Aorta (tissue), 5 donors: ENCODE data around the gene HK3. TPM values are rescaled to one million over a fixed set of nuclear protein-coding genes. Genes with fewer than 3 reads are reported as not detected.

Experiments used
- ATAC-seq: fragments of 200-7000 bp; cut with Tn5 transposase; one replicate; pipeline ENCODE4 v1.9.1; 2022; ENCODE audit warnings: moderate library complexity; ENCODE audit not compliant: low FRiP score
- DNase-seq, 2 donors: peaks; one replicate each; pipeline ENCODE4 v3.0.0-alpha.2; 2020
- H3K27ac ChIP-seq, 2 donors: one replicate each; pipeline ENCODE4 v1.5.1; 2013; ENCODE audit warnings: low read length in 2 of 2, mild to moderate bottlenecking in 2 of 2, moderate library complexity in 2 of 2, control low read depth in 1 of 2, inconsistent platforms in 1 of 2, low read depth in 1 of 2
- H3K27me3 ChIP-seq, 2 donors: one replicate each; pipeline ENCODE4 v1.6.1; 2013; ENCODE audit warnings: control low read depth in 1 of 2, low read length in 1 of 2, mild to moderate bottlenecking in 1 of 2, moderate library complexity in 1 of 2; ENCODE audit not compliant: insufficient read depth in 2 of 2, control insufficient read depth in 1 of 2
- H3K36me3 ChIP-seq, 2 donors: one replicate each; pipeline ENCODE4 v1.6.1; 2013; ENCODE audit warnings: control low read depth in 1 of 2, low read length in 1 of 2, mild to moderate bottlenecking in 1 of 2; ENCODE audit not compliant: insufficient read depth in 2 of 2, control insufficient read depth in 1 of 2
- H3K4me1 ChIP-seq, 2 donors: one replicate each; pipeline ENCODE4 v1.6.1; 2013; ENCODE audit warnings: low read length in 2 of 2, control low read depth in 1 of 2, mild to moderate bottlenecking in 1 of 2, moderate library complexity in 1 of 2; ENCODE audit not compliant: insufficient read depth in 2 of 2, control insufficient read depth in 1 of 2
- H3K4me3 ChIP-seq, 2 donors: one replicate each; pipeline ENCODE4 v1.5.1; 2013; ENCODE audit warnings: low read length in 2 of 2, control low read depth in 1 of 2, mild to moderate bottlenecking in 1 of 2
- H3K9me3 ChIP-seq: one replicate; pipeline ENCODE4 v1.6.1; 2013; ENCODE audit warnings: mild to moderate bottlenecking, low read length; ENCODE audit not compliant: control insufficient read depth
- WGBS, 2 donors: extraction: QIAGEN DNeasy Blood & Tissue Kit; methylation state at CpG; one replicate each; pipeline ENCODE4 v1.1.7; 2013; 5-methylcytosine and 5-hydroxymethylcytosine counted together
- intact Hi-C, 2 donors: fragments of 100-400 bp; cut with DNase I; formaldehyde crosslinking; loops; one replicate each; pipeline versions ENCODE4 v1.14.2 to v1.15.0; 2022
- polyA plus RNA-seq, 2 donors: library from polyadenylated mRNA; stranded (reverse); fragments of 200-250 nt; gene quantifications; one replicate each; pipeline ENCODE4 v1.2.3, GENCODE V29; 2013
- total RNA-seq, 2 donors: library from RNA; stranded (reverse); fragmentation: NEBNext Ultra II Directional; extraction: Animal tissue kit (Norgen Biotek cat#: 25700); gene quantifications; one replicate each; pipeline ENCODE4 v1.2.1, GENCODE V29; 2021
- donor health status: healthy with polysubstance abuse.
- donor health status: Bipolar disorder and iron deficiency.
- donor health status: DM: no; HTN: no; CAD: no.
- donor health status: DM: no; HTN: no; CAD: no.
- donor health status: DM: yes; HTN: yes; CAD: no.

HK3 gene
- total and polyA plus RNA-seq, 4 donors = 7.9 to 38.8 (median 17.9) TPM

GRCh38 chr5:176869501-176870109 lies 29.5 kb downstream of the HK3 start:
- H3K27ac ChIP-seq = no peak overlapping the region
- 80% methylated on average over 37 to 38 of the region's 38 CpGs for WGBS, 2 donors
- H3K4me3 ChIP-seq = no peak overlapping the region
- no peak for ATAC-seq
- H3K27me3 ChIP-seq = no peaks in the 10 kb centered on the region
- intact Hi-C loops = no loop called here
- H3K9me3 ChIP-seq = no peaks in the 10 kb centered on the region
- no peaks in the 10 kb centered on the region for H3K4me1 ChIP-seq
- DNase-seq = no peak
- no peaks in the 10 kb centered on the region for H3K36me3 ChIP-seq

GRCh38 chr5:176868731-176869130 lies 30.4 kb downstream of the HK3 start:
- no peaks in the 10 kb centered on the region for H3K4me1 ChIP-seq
- 90 to 92% methylated on average over 20 of the region's 20 CpGs for WGBS, 2 donors
- DNase-seq = no peak
- H3K27ac ChIP-seq = no peak overlapping the region
- no peaks in the 10 kb centered on the region for H3K27me3 ChIP-seq
- H3K36me3 ChIP-seq = no peaks in the 10 kb centered on the region
- no peaks in the 10 kb centered on the region for H3K9me3 ChIP-seq
- no peak overlapping the region for H3K4me3 ChIP-seq
- intact Hi-C loops = no loop called here
- ATAC-seq = no peak

- Histone ChIP-seq H3K4me1 (no peaks in the 10 kb centered on the region), H3K36me3 (no peaks in the 10 kb centered on the region), H3K27me3 (no peaks in the 10 kb centered on the region), H3K27ac (no peak overlapping the region), H3K9me3 (no peaks in the 10 kb centered on the region), H3K4me3 (no peak overlapping the region)
- no peak for DNase-seq
- 86 to 95% methylated on average over 14 of the region's 14 CpGs for WGBS, 2 donors
- intact Hi-C loops = no loop called here
- no peak for ATAC-seq
These were observed 31.0 kb downstream of the HK3 start for GRCh38 chr5:176868126-176868525.

GRCh38 chr5:176866707-176867310 lies 32.3 kb downstream of the HK3 start:
- no peak for ATAC-seq
- Histone ChIP-seq H3K27me3 (no peaks in the 10 kb centered on the region), H3K9me3 (no peaks in the 10 kb centered on the region), H3K4me3 (no peak overlapping the region), H3K36me3 (no peaks in the 10 kb centered on the region), H3K4me1 (no peaks in the 10 kb centered on the region), H3K27ac (no peak overlapping the region)
- no peak for DNase-seq
- 17% methylated on average over 16 of the region's 16 CpGs for WGBS, 2 donors
- intact Hi-C loops = no loop called here

GRCh38 chr5:176865964-176866363 lies 33.2 kb downstream of the HK3 start:
- no peaks in the 10 kb centered on the region for H3K4me1 ChIP-seq
- H3K9me3 ChIP-seq = no peaks in the 10 kb centered on the region
- ATAC-seq (no peak), DNase-seq (no peak)
- no peaks in the 10 kb centered on the region for H3K36me3 ChIP-seq
- no peak overlapping the region for H3K4me3 ChIP-seq
- no peaks in the 10 kb centered on the region for H3K27me3 ChIP-seq
- intact Hi-C loops = no loop called here
- H3K27ac ChIP-seq = no peak overlapping the region
- 73 to 77% methylated on average over 7 of the region's 7 CpGs for WGBS, 2 donors

GRCh38 chr5:176864755-176865154 lies 34.4 kb downstream of the HK3 start:
- 66 to 81% methylated on average over 8 of the region's 8 CpGs for WGBS, 2 donors
- H3K27ac ChIP-seq = no peak overlapping the region
- no peaks in the 10 kb centered on the region for H3K27me3 ChIP-seq
- no peak for ATAC-seq
- no peaks in the 10 kb centered on the region for H3K4me1 ChIP-seq
- intact Hi-C loops = no loop called here
- no peak for DNase-seq
- H3K9me3 ChIP-seq = no peaks in the 10 kb centered on the region
- no peak overlapping the region for H3K4me3 ChIP-seq
- no peaks in the 10 kb centered on the region for H3K36me3 ChIP-seq

GRCh38 chr5:176863765-176864098 lies 35.4 kb downstream of the HK3 start:
- DNase-seq (no peak), ATAC-seq (no peak)
- no peak overlapping the region for H3K4me3 ChIP-seq
- H3K36me3 ChIP-seq = no peaks in the 10 kb centered on the region
- intact Hi-C loops = no loop called here
- no peaks in the 10 kb centered on the region for H3K27me3 ChIP-seq
- no peaks in the 10 kb centered on the region for H3K4me1 ChIP-seq
- WGBS, 2 donors = 24 to 33% methylated on average over 4 to 5 of the region's 5 CpGs
- H3K9me3 ChIP-seq = no peaks in the 10 kb centered on the region
- H3K27ac ChIP-seq = no peak overlapping the region

DNA sequence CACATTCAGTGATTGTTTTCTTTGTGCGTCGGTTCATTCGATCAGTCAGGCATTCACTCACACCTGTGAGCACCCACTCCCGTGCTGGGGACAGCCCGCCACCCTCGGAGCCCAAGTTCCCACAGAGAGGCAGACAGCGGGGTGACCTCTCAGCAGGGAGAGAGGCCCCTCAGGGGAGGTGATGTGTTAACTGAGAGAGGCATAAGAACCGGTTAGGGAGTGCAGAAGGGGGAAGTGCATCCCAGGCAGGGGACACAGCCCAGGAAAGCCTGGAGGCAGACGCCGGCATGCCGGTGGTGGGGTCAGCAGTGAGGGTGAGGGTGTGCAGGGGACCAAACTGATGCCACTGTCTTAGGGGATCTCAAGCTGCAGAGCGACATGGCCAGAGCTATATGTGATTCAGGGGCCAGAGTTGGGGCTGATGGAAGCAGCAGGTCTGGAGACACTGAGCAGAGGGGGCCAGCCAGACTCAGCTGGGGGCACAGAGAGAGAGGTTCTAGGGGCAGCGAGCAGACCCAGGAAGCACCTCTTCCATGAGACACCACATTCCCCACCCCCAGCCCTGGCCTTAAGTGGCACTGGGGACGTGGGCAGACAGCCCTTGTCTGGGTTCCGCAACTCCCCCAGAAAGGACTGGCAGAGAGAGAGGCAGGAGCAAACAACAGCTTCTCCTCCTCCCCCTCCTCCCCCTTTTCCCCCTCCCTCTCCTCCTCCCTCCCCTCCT lies 35.9 kb downstream of the HK3 start:
- ATAC-seq (no peak), DNase-seq (no peak)
- Histone ChIP-seq H3K27me3 (no peaks in the 10 kb centered on the region), H3K4me3 (no peak overlapping the region), H3K9me3 (no peaks in the 10 kb centered on the region), H3K27ac (no peak overlapping the region), H3K36me3 (no peaks in the 10 kb centered on the region), H3K4me1 (no peaks in the 10 kb centered on the region)
- intact Hi-C loops = no loop called here
- 15% methylated on average over 13 to 15 of the region's 15 CpGs for WGBS, 2 donors
